Bone marrow (tissue), 2 donors: ENCODE data around the gene EXOC1.

ENCODE experiments used
- DNase-seq, 2 donors: peaks; one replicate each; lab custom pipeline; 2025; lab: John Stamatoyannopoulos, UW

The EXOC1 gene

GRCh38 chr4:55949482-55949802 lies 96.0 kb downstream of the EXOC1 start:
- no peak for DNase-seq

- no peak for DNase-seq
Observed at GRCh38 chr4:55951191-55951922, 97.9 kb downstream of the EXOC1 start.
